Activated CD4-positive, alpha-beta memory T cell treated with anti-CD3 and anti-CD28 coated beads for 36 hours (primary cell): ENCODE results near the gene LDAF1. TPM values are rescaled to one million over a fixed set of nuclear protein-coding genes. Genes with fewer than 3 reads are reported as not detected.

Experiments
- CTCF ChIA-PET: fragments of 350-600 bp; sonication (Branson Sonifier 250); formaldehyde crosslinking; loops from one replicate; lab custom pipeline; 2021; ENCODE audit warnings: antibody characterized with exemption, inconsistent platforms; lab: Charles Lee
- POLR2A ChIA-PET: fragments of 350-600 bp; sonication (Branson Sonifier 250); formaldehyde crosslinking; loops from one replicate; lab custom pipeline; 2021; ENCODE audit warnings: antibody characterized with exemption; lab: Charles Lee
- DNase-seq: peaks from one replicate; pipeline ENCODE4 v3.0.0-alpha.2; 2020
- H3K27ac Mint-ChIP-seq: one replicate; pipeline ENCODE4 v1.8.0; 2021; ENCODE audit warnings: mixed read lengths
- H3K27me3 Mint-ChIP-seq: one replicate; pipeline ENCODE4 v1.8.0; 2021; ENCODE audit warnings: mixed read lengths
- H3K36me3 Mint-ChIP-seq: one replicate; pipeline ENCODE4 v1.8.0; 2021; ENCODE audit warnings: mixed read lengths
- H3K4me1 Mint-ChIP-seq: one replicate; pipeline ENCODE4 v1.8.0; 2021; ENCODE audit warnings: low read depth, mixed read lengths
- H3K4me3 Mint-ChIP-seq: one replicate; pipeline ENCODE4 v1.8.0; 2021; ENCODE audit warnings: mild to moderate bottlenecking, mixed read lengths
- H3K9me3 Mint-ChIP-seq: one replicate; pipeline ENCODE4 v1.8.0; 2021; ENCODE audit warnings: mixed read lengths
- intact Hi-C: fragments of 100-400 bp; cut with micrococcal nuclease; formaldehyde crosslinking; loops from one replicate; pipeline ENCODE4 v1.15.1; 2023
- total RNA-seq, 2 experiments: library from RNA; stranded (reverse); gene quantifications; one replicate each; pipeline ENCODE4 v1.2.3, GENCODE V29; 2021

The LDAF1 gene
- total RNA-seq, 2 experiments from 2014 or later, result 13.9 to 15.1 TPM

DNA sequence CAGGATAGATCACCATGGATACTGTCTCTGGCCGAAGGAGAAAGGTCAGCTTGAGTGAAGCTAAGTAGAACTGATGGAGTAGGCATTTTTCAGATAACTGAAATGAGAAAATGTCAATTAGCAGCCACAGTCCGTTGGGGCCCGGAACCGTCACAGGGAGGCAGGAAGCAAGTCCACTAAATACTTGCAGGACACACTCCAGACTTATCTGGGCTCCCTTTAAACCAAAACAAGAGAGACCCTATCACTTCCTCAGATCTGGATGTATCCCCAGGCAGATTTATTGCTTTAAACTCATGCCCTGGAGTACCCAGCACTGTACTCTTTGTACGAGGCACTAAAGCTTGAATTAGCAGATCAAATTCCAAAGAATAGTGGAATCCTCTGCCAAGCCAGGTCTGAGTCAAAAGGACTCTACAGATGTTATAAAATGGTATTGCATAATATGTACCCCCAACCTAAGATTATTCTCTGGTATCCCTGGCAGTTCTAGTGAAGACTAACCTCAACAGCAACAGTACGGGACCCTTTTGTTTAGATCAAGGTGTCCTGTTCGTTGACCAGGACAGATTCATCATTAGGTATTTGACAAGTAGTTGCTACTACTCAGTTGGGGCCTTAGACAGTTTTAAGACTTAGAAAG is 44.8 kb downstream of the LDAF1 start:
- POLR2A ChIA-PET, result no interaction called here
- H3K9me3 Mint-ChIP-seq, result no peaks in the 10 kb centered on the region
- H3K36me3 Mint-ChIP-seq, result no peaks in the 10 kb centered on the region
- no peak overlapping the region for H3K4me3 Mint-ChIP-seq
- DNase-seq, result no peak
- intact Hi-C loops, result no loop called here
- CTCF ChIA-PET, result no interaction called here
- H3K4me1 Mint-ChIP-seq, result no peaks in the 10 kb centered on the region
- H3K27ac Mint-ChIP-seq, result no peak overlapping the region
- H3K27me3 Mint-ChIP-seq, result peaks cover 9% of the 10 kb centered on the region

DNA sequence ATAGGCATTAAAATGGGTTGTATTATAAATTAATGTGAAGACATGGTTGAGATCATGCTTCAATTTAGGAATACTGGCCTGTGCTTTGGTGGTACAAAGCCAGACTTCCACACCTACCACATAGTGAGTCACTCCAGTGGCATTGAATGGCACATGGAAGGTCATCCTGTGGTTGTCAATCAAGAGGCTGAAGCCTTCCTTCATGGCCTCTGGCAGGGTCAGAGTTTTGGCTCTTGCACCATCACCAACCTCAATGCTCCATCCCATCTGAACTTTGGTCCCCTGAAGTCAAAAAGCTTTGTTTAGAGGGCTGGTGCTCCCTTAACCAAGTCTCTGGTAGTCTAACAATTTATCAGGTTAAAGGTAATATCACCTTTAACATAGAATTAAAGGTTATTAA is 46.8 kb downstream of the LDAF1 start:
- no peak for DNase-seq
- no peaks in the 10 kb centered on the region for H3K36me3 Mint-ChIP-seq
- peaks cover 15% of the 10 kb centered on the region for H3K27me3 Mint-ChIP-seq
- ChIA-PET CTCF (no interaction called here), POLR2A (no interaction called here)
- intact Hi-C loops, result no loop called here
- no peak overlapping the region for H3K4me3 Mint-ChIP-seq
- H3K4me1 Mint-ChIP-seq, result no peaks in the 10 kb centered on the region
- no peak overlapping the region for H3K27ac Mint-ChIP-seq
- no peaks in the 10 kb centered on the region for H3K9me3 Mint-ChIP-seq

DNA sequence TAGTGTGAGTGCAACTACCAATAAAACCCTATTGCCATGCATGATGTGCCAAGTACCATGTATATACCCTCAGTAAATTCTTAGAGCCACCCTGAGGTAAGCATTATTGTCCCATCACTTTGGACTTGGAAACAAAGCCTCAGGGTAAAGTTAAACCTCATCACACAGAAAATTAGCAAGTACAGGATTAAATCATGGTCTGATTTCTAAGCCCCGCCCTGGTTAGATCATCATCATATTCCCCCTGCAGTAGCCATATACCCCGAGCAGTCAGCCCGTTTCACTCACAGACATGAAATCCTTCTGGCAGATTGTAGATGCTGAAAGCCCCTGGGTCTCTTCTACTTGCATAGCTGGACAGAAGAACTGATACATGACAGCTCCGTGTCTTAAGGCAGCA is 48.1 kb downstream of the LDAF1 start:
- H3K9me3 Mint-ChIP-seq, result no peaks in the 10 kb centered on the region
- intact Hi-C loops, result no loop called here
- no peaks in the 10 kb centered on the region for H3K36me3 Mint-ChIP-seq
- ChIA-PET POLR2A (no interaction called here), CTCF (no interaction called here)
- H3K4me3 Mint-ChIP-seq, result no peak overlapping the region
- no peaks in the 10 kb centered on the region for H3K4me1 Mint-ChIP-seq
- DNase-seq, result no peak
- H3K27ac Mint-ChIP-seq, result no peak overlapping the region
- H3K27me3 Mint-ChIP-seq, result peaks cover 11% of the 10 kb centered on the region

DNA sequence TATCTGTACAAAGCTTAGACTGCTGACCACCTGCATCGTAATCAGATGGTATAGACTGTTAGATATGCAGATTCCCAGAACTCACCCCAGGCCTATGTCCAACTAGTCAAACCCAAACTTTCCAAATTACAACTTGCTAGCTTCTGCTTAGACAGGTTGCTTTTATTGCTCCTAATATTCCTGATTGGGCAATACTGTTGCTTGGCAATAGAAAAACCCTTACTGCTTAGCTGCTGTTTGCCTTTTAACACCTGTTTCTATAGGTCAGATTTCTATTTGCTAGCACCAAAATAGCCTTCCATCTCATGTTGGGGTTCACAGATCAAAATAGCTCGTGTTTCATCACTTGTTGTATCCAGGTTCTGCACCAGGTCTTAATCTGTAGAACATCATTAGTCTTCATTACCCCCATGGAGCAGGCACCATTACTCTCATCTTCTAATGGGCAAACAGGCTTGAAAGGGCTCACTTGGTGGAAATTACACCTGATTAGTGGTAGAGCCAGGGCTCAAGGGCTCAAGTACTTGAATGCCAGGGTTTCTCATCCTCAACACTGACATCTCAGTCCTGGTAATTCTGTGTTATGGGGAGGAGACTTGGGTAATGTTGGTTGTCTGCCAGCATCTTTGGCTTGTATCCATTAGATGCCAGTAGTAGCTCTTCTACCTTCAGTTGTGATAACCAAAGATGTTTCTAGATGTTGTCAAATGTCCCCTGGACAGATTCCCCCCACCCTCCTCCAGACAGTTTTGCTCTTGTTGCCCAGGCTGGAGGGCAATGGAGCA is 50.2 kb downstream of the LDAF1 start:
- CTCF ChIA-PET, result no interaction called here
- intact Hi-C loops, result no loop called here

DNA sequence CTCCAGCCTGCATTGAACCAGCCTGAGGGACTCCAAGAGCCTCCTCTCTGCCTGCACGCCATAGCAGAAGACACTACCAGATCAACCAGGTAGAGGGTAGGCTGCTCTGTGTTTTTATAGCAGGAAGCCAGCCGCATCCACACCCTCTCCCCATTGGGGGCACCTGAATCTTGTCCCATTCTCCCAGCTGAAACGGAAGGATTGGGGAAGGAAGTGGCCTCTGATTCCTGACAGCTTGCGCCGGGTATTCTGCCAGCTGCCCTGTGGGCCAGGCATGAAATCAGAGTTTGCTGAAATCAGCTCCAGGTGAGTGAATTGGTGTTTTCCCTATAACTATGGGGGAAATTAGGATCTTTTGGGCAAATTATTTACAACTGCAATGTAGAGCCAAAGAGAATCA is 53.0 kb downstream of the LDAF1 start, which contains the start of gene ZP2:
TSS of gene ZP2 (minus strand) at position 89 of the 400 bp plus-strand sequence. CDS start at position 62, 27 bp downstream.
- H3K36me3 Mint-ChIP-seq, result no peaks in the 10 kb centered on the region
- intact Hi-C loops, result no loop called here
- no peaks in the 10 kb centered on the region for H3K4me1 Mint-ChIP-seq
- ChIA-PET POLR2A (no interaction called here), CTCF (interaction anchor here (0.6 kb wide), 1 partner anchor 99 kb away, joined by 3 read pairs; no protein-coding TSS in a partner anchor)
- no peaks in the 10 kb centered on the region for H3K9me3 Mint-ChIP-seq
- H3K27me3 Mint-ChIP-seq, result peaks cover 15% of the 10 kb centered on the region
- DNase-seq, result no peak
- H3K27ac Mint-ChIP-seq, result no peak within 1 kb of the TSS
- H3K4me3 Mint-ChIP-seq, result no peak within 1 kb of the TSS

More for the DNA sequence above, 50.2 kb downstream of the LDAF1 start:
- Mint-ChIP-seq H3K27ac (no peak overlapping the region), H3K4me3 (no peak overlapping the region), H3K27me3 (peaks cover 14% of the 10 kb centered on the region), H3K4me1 (no peaks in the 10 kb centered on the region), H3K9me3 (no peaks in the 10 kb centered on the region), H3K36me3 (no peaks in the 10 kb centered on the region)
- POLR2A ChIA-PET, result no interaction called here
- no peak for DNase-seq

- no peak for DNase-seq
- Mint-ChIP-seq H3K4me1 (no peaks in the 10 kb centered on the region), H3K27me3 (peaks cover 17% of the 10 kb centered on the region), H3K27ac (no peak overlapping the region), H3K4me3 (no peak overlapping the region), H3K36me3 (no peaks in the 10 kb centered on the region), H3K9me3 (no peaks in the 10 kb centered on the region)
- ChIA-PET CTCF (no interaction called here), POLR2A (no interaction called here)
- intact Hi-C loops, result no loop called here
These were observed 55.6 kb downstream of the LDAF1 start for GRCh38 chr16:21214086-21214485.

GRCh38 chr16:21217121-21217520 is 58.6 kb downstream of the LDAF1 start:
- ChIA-PET CTCF (no interaction called here), POLR2A (no interaction called here)
- H3K4me1 Mint-ChIP-seq, result no peaks in the 10 kb centered on the region
- intact Hi-C loops, result no loop called here
- peaks cover 9% of the 10 kb centered on the region for H3K27me3 Mint-ChIP-seq
- DNase-seq, result no peak
- no peak overlapping the region for H3K27ac Mint-ChIP-seq
- no peaks in the 10 kb centered on the region for H3K9me3 Mint-ChIP-seq
- H3K4me3 Mint-ChIP-seq, result no peak overlapping the region
- H3K36me3 Mint-ChIP-seq, result no peaks in the 10 kb centered on the region

DNA sequence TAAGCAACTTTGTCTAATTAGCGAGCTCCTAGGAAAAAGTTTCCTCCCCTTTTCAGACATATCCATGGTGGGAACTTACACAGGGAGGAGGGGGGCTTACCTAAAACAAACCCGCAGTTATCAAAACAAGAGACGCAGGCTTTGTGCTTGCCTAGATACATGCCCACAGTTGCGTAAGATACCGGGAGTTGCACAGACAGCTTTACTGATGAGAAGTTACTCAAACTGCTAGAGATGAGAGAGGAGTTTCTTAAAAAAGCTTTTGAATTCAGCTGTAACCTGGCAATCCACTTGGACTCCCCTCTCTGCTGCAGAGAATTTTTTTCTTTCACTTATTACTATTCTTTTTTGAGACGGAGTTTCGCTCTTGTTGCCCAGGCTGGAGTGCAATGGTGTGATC is 59.7 kb downstream of the LDAF1 start:
- POLR2A ChIA-PET, result no interaction called here

GRCh38 chr16:21219551-21219950 is 61.1 kb downstream of the LDAF1 start:
- H3K9me3 Mint-ChIP-seq, result no peaks in the 10 kb centered on the region
- intact Hi-C loops, result no loop called here
- POLR2A ChIA-PET, result no interaction called here
- no peak overlapping the region for H3K4me3 Mint-ChIP-seq
- peaks cover 15% of the 10 kb centered on the region for H3K27me3 Mint-ChIP-seq
- H3K36me3 Mint-ChIP-seq, result no peaks in the 10 kb centered on the region
- DNase-seq, result no peak
- peaks cover under 1% of the 10 kb centered on the region for H3K4me1 Mint-ChIP-seq
- CTCF ChIA-PET, result no interaction called here
- no peak overlapping the region for H3K27ac Mint-ChIP-seq

More for the DNA sequence above, 59.7 kb downstream of the LDAF1 start:
- intact Hi-C loops, result no loop called here
- H3K27me3 Mint-ChIP-seq, result peaks cover 13% of the 10 kb centered on the region
- no peak overlapping the region for H3K4me3 Mint-ChIP-seq
- CTCF ChIA-PET, result no interaction called here
- DNase-seq, result no peak
- no peaks in the 10 kb centered on the region for H3K36me3 Mint-ChIP-seq
- no peaks in the 10 kb centered on the region for H3K4me1 Mint-ChIP-seq
- no peaks in the 10 kb centered on the region for H3K9me3 Mint-ChIP-seq
- no peak overlapping the region for H3K27ac Mint-ChIP-seq

DNA sequence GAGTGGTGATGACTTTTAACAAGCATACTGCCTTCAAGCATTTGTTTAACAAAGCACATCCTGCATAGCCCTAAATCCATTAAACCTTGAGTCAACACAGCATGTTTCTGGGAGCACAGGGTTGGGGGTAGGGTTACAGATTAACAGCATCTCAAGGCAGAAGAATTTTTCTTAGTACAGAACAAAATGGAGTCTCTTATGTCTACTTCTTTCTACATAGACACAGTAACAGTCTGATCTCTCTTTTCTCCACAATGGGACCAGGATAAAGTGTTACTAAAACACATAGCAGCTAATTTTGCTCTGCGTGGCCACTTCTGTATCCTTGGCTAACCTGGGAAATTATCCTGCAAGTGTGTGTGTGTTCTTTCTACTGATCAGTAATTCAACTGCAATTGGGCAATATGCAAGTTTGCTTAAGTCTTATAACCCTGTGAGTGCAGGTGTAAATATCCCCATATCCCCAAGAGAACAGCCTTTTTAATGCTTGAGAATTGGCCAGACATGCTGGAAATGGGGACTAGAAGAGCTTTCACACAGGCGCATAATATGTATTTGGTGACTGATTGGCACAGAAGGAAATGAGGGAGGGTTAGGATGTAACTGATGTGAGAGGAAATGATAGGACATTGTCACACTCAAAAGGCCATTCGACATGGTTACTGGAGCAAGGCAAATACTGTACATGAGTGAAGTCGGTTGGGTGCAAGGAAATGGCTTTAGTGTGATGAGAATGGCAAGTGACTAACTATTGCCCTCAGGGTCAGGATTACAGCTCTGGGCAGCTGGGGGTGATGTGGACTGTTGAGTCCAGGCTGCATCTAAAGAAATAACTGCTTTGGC is 64.2 kb downstream of the LDAF1 start:
- CTCF ChIA-PET, result no interaction called here
- H3K9me3 Mint-ChIP-seq, result no peaks in the 10 kb centered on the region
- H3K36me3 Mint-ChIP-seq, result no peaks in the 10 kb centered on the region
- DNase-seq, result no peak
- H3K27me3 Mint-ChIP-seq, result peaks cover 20% of the 10 kb centered on the region
- peaks cover 6% of the 10 kb centered on the region for H3K4me1 Mint-ChIP-seq
- H3K4me3 Mint-ChIP-seq, result no peak overlapping the region
- no peak overlapping the region for H3K27ac Mint-ChIP-seq
- POLR2A ChIA-PET, result no interaction called here
- intact Hi-C loops, result no loop called here

DNA sequence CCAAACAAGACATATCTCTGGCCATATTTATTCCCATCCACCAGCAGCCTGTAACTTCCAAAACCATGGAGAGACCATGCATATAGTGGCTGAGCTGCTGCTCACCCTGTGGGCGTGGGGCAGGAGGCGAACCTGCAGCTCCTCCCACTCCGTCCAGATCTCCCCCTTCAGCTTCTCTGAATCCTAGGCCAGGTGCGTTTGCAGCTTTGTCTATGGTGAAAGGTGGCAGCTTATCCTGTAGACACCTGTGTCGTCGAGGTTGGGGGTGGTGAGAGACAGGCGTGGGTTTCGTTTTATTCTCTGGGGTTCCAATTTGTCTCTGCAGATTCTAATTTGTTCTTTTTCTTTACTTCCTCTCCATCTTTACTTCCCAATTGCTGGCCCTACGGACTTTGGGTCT is 65.3 kb downstream of the LDAF1 start:
- no peak for DNase-seq
- no peak overlapping the region for H3K27ac Mint-ChIP-seq
- POLR2A ChIA-PET, result no interaction called here
- no peaks in the 10 kb centered on the region for H3K9me3 Mint-ChIP-seq
- no peak overlapping the region for H3K4me3 Mint-ChIP-seq
- H3K4me1 Mint-ChIP-seq, result peaks cover 6% of the 10 kb centered on the region
- H3K27me3 Mint-ChIP-seq, result peaks cover 27% of the 10 kb centered on the region
- CTCF ChIA-PET, result interaction anchor here (0.5 kb wide), 1 partner anchor 1060 kb away, joined by 4 read pairs; no protein-coding TSS in a partner anchor
- intact Hi-C loops, result no loop called here
- H3K36me3 Mint-ChIP-seq, result no peaks in the 10 kb centered on the region

DNA sequence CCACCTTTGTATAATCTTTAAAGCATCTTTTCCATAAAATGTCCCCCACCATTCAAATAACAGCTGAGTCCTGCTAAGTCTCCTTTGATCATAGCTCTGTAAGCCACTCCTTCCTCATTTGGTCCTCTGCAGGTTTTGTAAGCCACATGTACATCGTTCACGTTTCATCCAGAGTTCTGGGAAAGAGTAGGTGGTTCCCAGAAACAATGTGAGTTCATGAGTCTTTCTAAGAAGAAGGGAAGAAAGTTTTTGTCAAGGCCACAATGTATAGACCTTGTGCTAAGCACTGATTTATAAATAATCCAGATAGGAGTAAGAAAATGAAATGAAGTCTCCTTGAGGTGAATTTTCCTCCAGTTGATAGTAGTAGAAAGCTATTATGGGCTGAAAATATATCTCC is 66.3 kb downstream of the LDAF1 start:
- Mint-ChIP-seq H3K4me1 (peaks cover 6% of the 10 kb centered on the region), H3K9me3 (no peaks in the 10 kb centered on the region), H3K4me3 (no peak overlapping the region), H3K27ac (no peak overlapping the region), H3K36me3 (no peaks in the 10 kb centered on the region), H3K27me3 (peaks cover 31% of the 10 kb centered on the region)
- ChIA-PET POLR2A (no interaction called here), CTCF (no interaction called here)
- DNase-seq, result no peak
- intact Hi-C loops, result no loop called here
